B cell (primary cell): ENCODE measurements around the gene RNF17. TPM values are rescaled to one million over a fixed set of nuclear protein-coding genes. Genes with fewer than 3 reads are reported as not detected.

ENCODE experiments used
- ATAC-seq: fragments of 200-7000 bp; cut with Tn5 transposase; one replicate; pipeline ENCODE4 v1.10.0; 2021; ENCODE audit warnings: low read depth, mild to moderate bottlenecking, moderate number of reproducible peaks, moderate library complexity
- CTCF ChIA-PET: fragments of 350-600 bp; sonication (Branson Sonifier 250); formaldehyde crosslinking; loops from one replicate; lab custom pipeline; 2021; ENCODE audit warnings: antibody characterized with exemption, inconsistent platforms; lab: Charles Lee
- POLR2A ChIA-PET: fragments of 350-600 bp; sonication (Branson Sonifier 250); formaldehyde crosslinking; loops from one replicate; lab custom pipeline; 2021; ENCODE audit warnings: antibody characterized with exemption; lab: Charles Lee
- DNase-seq: peaks from one replicate; pipeline ENCODE4 v3.0.0; 2013
- H2AFZ ChIP-seq: 2 replicates; pipeline ENCODE4 v1.6.1; 2012; ENCODE audit warnings: mild to moderate bottlenecking, low read depth, low read length; ENCODE audit not compliant: insufficient read depth, poor library complexity, severe bottlenecking
- H3K27ac ChIP-seq, 2 donors: 1 replicate in 1 of 2; 2 replicates in 1 of 2; pipeline ENCODE4 v1.5.1; 2012 to 2013; ENCODE audit warnings: low read length in 2 of 2, mild to moderate bottlenecking in 2 of 2, moderate library complexity in 1 of 2
- H3K27me3 ChIP-seq, 4 experiments: fragments of 200-600 bp in 1 of 4; sonication (generic) in 1 of 4; replicated peaks in 1 of 4; 1 replicate in 2 of 4; 2 replicates in 2 of 4; pipeline versions ENCODE4 v1.6.1 to v1.7.0; 2013 to 2016; ENCODE audit warnings: low read length in 3 of 4, mild to moderate bottlenecking in 2 of 4, mixed read lengths in 1 of 4, moderate library complexity in 1 of 4; ENCODE audit not compliant: insufficient read depth in 4 of 4, control insufficient read depth in 3 of 4; ENCODE audit errors: control extremely low read depth in 1 of 4
- H3K36me3 ChIP-seq, 2 experiments: replicated peaks in 1 of 2; 1 replicate in 1 of 2; 2 replicates in 1 of 2; pipeline versions ENCODE4 v1.6.1 to v1.7.1; 2013; ENCODE audit warnings: low read length in 1 of 2; ENCODE audit not compliant: insufficient read depth in 2 of 2, control insufficient read depth in 1 of 2; ENCODE audit errors: control extremely low read depth in 1 of 2, extremely low read depth in 1 of 2
- H3K4me1 ChIP-seq, 2 donors: fragments of 200-600 bp in 1 of 2; sonication (generic) in 1 of 2; 1 replicate in 1 of 2; 2 replicates in 1 of 2; pipeline versions ENCODE4 v1.5.1 to v1.6.1; 2013 to 2017; ENCODE audit warnings: low read length in 2 of 2; ENCODE audit not compliant: control insufficient read depth in 2 of 2, insufficient read depth in 2 of 2
- H3K4me2 ChIP-seq: replicated peaks from 2 replicates; pipeline ENCODE3; 2012; ENCODE audit warnings: mild to moderate bottlenecking, low read depth, low read length; ENCODE audit not compliant: poor library complexity, severe bottlenecking
- H3K4me3 ChIP-seq, 5 experiments: fragments of 200-600 bp in 1 of 5; sonication (generic) in 1 of 5; 1 replicate in 3 of 5; 2 replicates in 2 of 5; pipeline versions ENCODE4 v1.5.1 to v1.7.0; 2011 to 2016; ENCODE audit warnings: low read length in 4 of 5, mild to moderate bottlenecking in 4 of 5, low read depth in 2 of 5, control low read depth in 1 of 5, moderate library complexity in 1 of 5; ENCODE audit not compliant: insufficient read depth in 1 of 5; ENCODE audit errors: control extremely low read depth in 1 of 5, extremely low read depth in 1 of 5
- H3K79me2 ChIP-seq: fragments of 200-600 bp; sonication (generic); one replicate; pipeline ENCODE4 v1.6.0; 2016; ENCODE audit warnings: low read length; ENCODE audit not compliant: control insufficient read depth, insufficient read depth
- H3K9ac ChIP-seq: fragments of 200-600 bp; sonication (generic); 2 replicates; pipeline ENCODE4 v1.6.1; 2017; ENCODE audit warnings: mild to moderate bottlenecking, low read length, moderate library complexity
- H3K9me3 ChIP-seq, 3 donors: one replicate each; pipeline versions ENCODE4 v1.6.1 to v1.7.1; 2013; ENCODE audit warnings: low read length in 2 of 3; ENCODE audit not compliant: control insufficient read depth in 2 of 3, insufficient read depth in 1 of 3; ENCODE audit errors: control extremely low read depth in 1 of 3
- H4K20me1 ChIP-seq: 2 replicates; pipeline ENCODE4 v1.6.0; 2012; ENCODE audit warnings: mild to moderate bottlenecking, low read length; ENCODE audit not compliant: insufficient read depth, control insufficient read depth, poor library complexity, severe bottlenecking
- H3K27ac Mint-ChIP-seq: one replicate; pipeline ENCODE4 v1.8.0; 2021; ENCODE audit warnings: mixed read lengths
- H3K27me3 Mint-ChIP-seq: one replicate; pipeline ENCODE4 v1.8.0; 2021; ENCODE audit warnings: mixed read lengths
- H3K4me1 Mint-ChIP-seq: one replicate; pipeline ENCODE4 v1.8.0; 2021; ENCODE audit warnings: mixed read lengths
- H3K4me3 Mint-ChIP-seq: one replicate; pipeline ENCODE4 v1.8.0; 2021; ENCODE audit warnings: mixed read lengths
- H3K9me3 Mint-ChIP-seq: one replicate; pipeline ENCODE4 v1.8.0; 2022; ENCODE audit warnings: mixed read lengths; ENCODE audit not compliant: insufficient read depth
- CTCF ChIP-seq: fragments of 200-600 bp; IDR thresholded peaks from one replicate; pipeline ENCODE4 v1.8.0; 2022; ENCODE audit warnings: antibody characterized with exemption, mild to moderate bottlenecking
- EZH2 ChIP-seq: IDR thresholded peaks from 2 replicates; pipeline ENCODE4 v1.6.1; 2012; ENCODE audit warnings: borderline replicate concordance, low read depth, mild to moderate bottlenecking, moderate library complexity, low read length; ENCODE audit not compliant: insufficient read depth, poor library complexity, severe bottlenecking
- WGBS: methylation state at CpG from one replicate; pipeline ENCODE4 v1.1.5; 2013; ENCODE audit warnings: missing lambda C conversion rate; ENCODE audit not compliant: insufficient coverage; 5-methylcytosine and 5-hydroxymethylcytosine counted together
- intact Hi-C: fragments of 100-400 bp; cut with micrococcal nuclease; formaldehyde crosslinking; loops from one replicate; pipeline ENCODE4 v1.10.0; 2022
- polyA plus RNA-seq: library from polyadenylated mRNA; depleted of rRNA; stranded (reverse); fragments of >200 nt; gene quantifications from 2 replicates; pipeline ENCODE4 v1.2.3, GENCODE V29; 2012
- total RNA-seq, 2 donors: library from RNA; stranded (reverse); fragments of 120-200 nt in 1 of 2; gene quantifications; 1 replicate in 1 of 2; 2 replicates in 1 of 2; pipeline versions ENCODE4 v1.2.3 to v1.2.4, GENCODE V29; 2013 to 2022

The RNF17 gene
- total and polyA plus RNA-seq, 2 donors (not counting 1 experiment from before 2014, with no cell fraction given) = 0.12 TPM; not detected in 1

- Histone ChIP-seq H3K9me3 (no peaks in the 10 kb centered on the region), H4K20me1 (no peaks in the 10 kb centered on the region), H2AFZ (no peak overlapping the region), H3K36me3 (no peaks in the 10 kb centered on the region), H3K4me2 (no peak overlapping the region), H3K27me3 (peaks cover 0 to 2% (median 0%) of the 10 kb centered on the region in 4 experiments), H3K79me2 (no peaks in the 10 kb centered on the region), H3K27ac (no peak overlapping the region), H3K9ac (no peak overlapping the region), H3K4me1 (no peaks in the 10 kb centered on the region), H3K4me3 (no peak overlapping the region)
- no peaks in the 10 kb centered on the region for H3K9me3 Mint-ChIP-seq
- peaks cover 28% of the 10 kb centered on the region for H3K27me3 Mint-ChIP-seq
- intact Hi-C loops = no loop called here
- POLR2A ChIA-PET = no interaction called here
- WGBS = 60% methylated on average over 2 of the region's 4 CpGs
- CTCF ChIA-PET = interaction anchor here (0.8 to 1.0 kb wide), 2 partner anchors 20 to 472 kb away, joined by 3 to 4 read pairs; no protein-coding TSS in a partner anchor
- TF ChIP-seq CTCF (no peak), EZH2 (no peak)
- no peak overlapping the region for H3K4me3 Mint-ChIP-seq
- no peak for ATAC-seq
- no peak for DNase-seq
- no peak overlapping the region for H3K27ac Mint-ChIP-seq
- no peaks in the 10 kb centered on the region for H3K4me1 Mint-ChIP-seq
Observed at GRCh38 chr13:24868874-24869273, 104.9 kb downstream of the RNF17 start.

- POLR2A ChIA-PET = no interaction called here
- TF ChIP-seq CTCF (no peak), EZH2 (no peak)
- H2AFZ ChIP-seq = no peak overlapping the region
- Mint-ChIP-seq H3K4me1 (no peaks in the 10 kb centered on the region), H3K27ac (no peak overlapping the region), H3K27me3 (peaks cover 32% of the 10 kb centered on the region), H3K9me3 (no peaks in the 10 kb centered on the region), H3K4me3 (no peak overlapping the region)
- no peak overlapping the region for H3K27ac ChIP-seq
- H3K27me3 ChIP-seq = peaks cover 0 to 2% (median under 1%) of the 10 kb centered on the region in 4 experiments
- intact Hi-C loops = no loop called here
- H3K4me3 ChIP-seq = no peak overlapping the region
- H3K4me1 ChIP-seq = no peaks in the 10 kb centered on the region
- no CpG with 5 or more reads among the region's 6 CpGs for WGBS
- no peak overlapping the region for H3K4me2 ChIP-seq
- no peak overlapping the region for H3K9ac ChIP-seq
- H4K20me1 ChIP-seq = no peaks in the 10 kb centered on the region
- DNase-seq (no peak), ATAC-seq (no peak)
- H3K9me3 ChIP-seq = no peaks in the 10 kb centered on the region
- no peaks in the 10 kb centered on the region for H3K79me2 ChIP-seq
- no peaks in the 10 kb centered on the region for H3K36me3 ChIP-seq
- CTCF ChIA-PET = no interaction called here
Observed at GRCh38 chr13:24870380-24870760, 106.4 kb downstream of the RNF17 start.
